Endothelial cell of umbilical vein (primary cell): ENCODE results near the gene CDC25A. TPM values are rescaled to one million over a fixed set of nuclear protein-coding genes. Genes with fewer than 3 reads are reported as not detected.

Experiments
- BruUV-seq: library from RNA; stranded (reverse); fragments of 400-500 nt; replicated peaks from 2 replicates; lab custom pipeline; 2021; lab: Mats Ljungman, UMichigan
- CTCF ChIA-PET: fragments of 300-600, 350-600 bp; sonication (Branson Sonifier 250); formaldehyde crosslinking; loops from one replicate; lab custom pipeline; 2021; ENCODE audit warnings: antibody characterized with exemption, inconsistent platforms; lab: Charles Lee
- POLR2A ChIA-PET: fragments of 300-600, 350-600 bp; sonication (Branson Sonifier 250); formaldehyde crosslinking; loops from one replicate; lab custom pipeline; 2021; ENCODE audit warnings: antibody characterized with exemption, inconsistent platforms; lab: Charles Lee
- DNase-seq: peaks from one replicate; pipeline ENCODE4 v3.0.0-alpha.2; 2011; ENCODE audit warnings: low read depth, low spot score
- FAIRE-seq: peaks from 2 replicates; lab custom pipeline; 2011; peaks lifted over from hg19 to GRCh38; lab: Jason Lieb, UNC
- H2AFZ ChIP-seq: 2 replicates; pipeline ENCODE4 v1.6.0; 2012; ENCODE audit warnings: low read depth, low read length, control low read depth, inconsistent platforms
- H3K27ac ChIP-seq: 2 replicates; pipeline ENCODE4 v1.5.1; 2011; ENCODE audit warnings: low read depth, mild to moderate bottlenecking, control low read depth, low read length, moderate library complexity; ENCODE audit not compliant: insufficient read depth
- H3K27me3 ChIP-seq, 2 experiments: 2 replicates each; pipeline versions ENCODE4 v1.6.0 to v1.6.1; 2011; ENCODE audit warnings: low read length in 2 of 2, mixed read lengths in 1 of 2; ENCODE audit not compliant: control insufficient read depth in 2 of 2, insufficient read depth in 2 of 2
- H3K36me3 ChIP-seq, 2 experiments: 2 replicates in 1 of 2; 3 replicates in 1 of 2; pipeline ENCODE4 v1.5.1; 2011; ENCODE audit warnings: low read length in 2 of 2, mild to moderate bottlenecking in 1 of 2, moderate library complexity in 1 of 2; ENCODE audit not compliant: control insufficient read depth in 2 of 2, insufficient read depth in 2 of 2; ENCODE audit errors: extremely low read depth in 1 of 2
- H3K4me1 ChIP-seq: 3 replicates; pipeline ENCODE4 v1.5.1; 2011; ENCODE audit warnings: mild to moderate bottlenecking, low read length; ENCODE audit not compliant: control insufficient read depth, insufficient read depth; ENCODE audit errors: extremely low read depth
- H3K4me2 ChIP-seq: 2 replicates; pipeline ENCODE4 v1.6.1; 2011; ENCODE audit warnings: low read length, control low read depth, mixed read lengths; ENCODE audit not compliant: insufficient read depth
- H3K4me3 ChIP-seq, 3 experiments: fragments of 200-600 bp in 1 of 3; sonication (generic), shearing (Covaris generic) in 1 of 3; replicated peaks in 1 of 3; 2 replicates each; pipeline ENCODE4 v1.5.1; 2011 to 2016; ENCODE audit warnings: control low read depth in 3 of 3, low read length in 3 of 3, mild to moderate bottlenecking in 2 of 3, inconsistent platforms in 1 of 3, low read depth in 1 of 3, moderate library complexity in 1 of 3; ENCODE audit not compliant: insufficient read depth in 1 of 3
- H3K79me2 ChIP-seq: 2 replicates; pipeline ENCODE4 v1.6.0; 2012; ENCODE audit warnings: low read length, inconsistent platforms; ENCODE audit not compliant: control insufficient read depth, insufficient read depth
- H3K9ac ChIP-seq: replicated peaks from 2 replicates; pipeline ENCODE3; 2011; ENCODE audit warnings: low read length, control low read depth; ENCODE audit not compliant: insufficient read depth; ENCODE audit errors: extremely low read depth
- H3K9me1 ChIP-seq: replicated peaks from 3 replicates; pipeline ENCODE4 v1.6.0; 2011; ENCODE audit warnings: mild to moderate bottlenecking, low read length; ENCODE audit not compliant: control insufficient read depth, insufficient read depth; ENCODE audit errors: extremely low read depth
- H3K9me3 ChIP-seq: replicated peaks from 2 replicates; pipeline ENCODE4 v1.5.1; 2012; ENCODE audit warnings: low read length, inconsistent platforms; ENCODE audit not compliant: control insufficient read depth, insufficient read depth
- H4K20me1 ChIP-seq: replicated peaks from 2 replicates; pipeline ENCODE3; 2011; ENCODE audit warnings: mild to moderate bottlenecking, low read length; ENCODE audit not compliant: control insufficient read depth, insufficient read depth; ENCODE audit errors: extremely low read depth
- EZH2 ChIP-seq: IDR thresholded peaks from 2 replicates; pipeline ENCODE4 v1.6.1; 2012; ENCODE audit warnings: borderline replicate concordance, low read depth, mild to moderate bottlenecking, moderate library complexity, low read length, inconsistent platforms; ENCODE audit not compliant: severe bottlenecking
- FOS ChIP-seq: IDR thresholded peaks from 2 replicates; pipeline ENCODE4 v1.6.1; 2011; ENCODE audit warnings: mild to moderate bottlenecking, low read length, moderate library complexity, borderline replicate concordance; ENCODE audit not compliant: insufficient read depth
- MYC ChIP-seq: IDR thresholded peaks from one replicate; pipeline ENCODE4 v1.6.1; 2011; ENCODE audit warnings: mild to moderate bottlenecking, low read depth, low read length
- POLR2AphosphoS5 ChIP-seq: IDR thresholded peaks from 2 replicates; pipeline ENCODE4 v1.6.1; 2012; ENCODE audit warnings: low read depth, mild to moderate bottlenecking, control low read depth, low read length, moderate library complexity; ENCODE audit not compliant: insufficient read depth
- dilution Hi-C: fragments of 300-500 bp; cut with MboI; formaldehyde crosslinking; loops from one replicate; pipeline ENCODE4 v1.15.0; 2019; ENCODE audit warnings: low sequenced_read_pairs; ENCODE audit not compliant: extremely low pct_ligation_motif_present
- intact Hi-C: fragments of 100-400 bp; cut with micrococcal nuclease; formaldehyde crosslinking; loops from one replicate; pipeline ENCODE4 v1.10.0; 2022
- polyA plus RNA-seq, 4 experiments: library from polyadenylated mRNA; depleted of rRNA in 3 of 4; stranded (reverse) in 3 of 4; unstranded in 1 of 4; fragments of >200 nt; gene quantifications; 2 replicates each; pipeline versions ENCODE4 v1.2.1 to v1.2.3, GENCODE V29; 2011 to 2012; ENCODE audit warnings: missing spikeins in 1 of 4
- total RNA-seq: library from RNA; stranded (reverse); gene quantifications from 2 replicates; pipeline ENCODE4 v1.2.3, GENCODE V29; 2021
- TF ChIP-seq, protein P1 (sequence below): IDR thresholded peaks from 2 replicates; pipeline ENCODE4 v1.6.1; 2011; ENCODE audit not compliant: insufficient read depth, insufficient read length
- TF ChIP-seq, protein P2 (sequence below), 2 donors: IDR thresholded peaks; 1 replicate in 1 of 2; 2 replicates in 1 of 2; pipeline ENCODE4 v1.5.1; 2011; ENCODE audit warnings: low read length in 2 of 2, mild to moderate bottlenecking in 2 of 2, moderate library complexity in 2 of 2, control low read depth in 1 of 2, inconsistent platforms in 1 of 2, low read depth in 1 of 2; ENCODE audit not compliant: insufficient read depth in 1 of 2; ENCODE audit errors: extremely low read depth in 1 of 2

The CDC25A gene
- total and polyA plus RNA-seq, 2 donors (not counting 3 experiments of a cell fraction or from before 2014, with no cell fraction given): 5.5 to 18.4 TPM

DNA sequence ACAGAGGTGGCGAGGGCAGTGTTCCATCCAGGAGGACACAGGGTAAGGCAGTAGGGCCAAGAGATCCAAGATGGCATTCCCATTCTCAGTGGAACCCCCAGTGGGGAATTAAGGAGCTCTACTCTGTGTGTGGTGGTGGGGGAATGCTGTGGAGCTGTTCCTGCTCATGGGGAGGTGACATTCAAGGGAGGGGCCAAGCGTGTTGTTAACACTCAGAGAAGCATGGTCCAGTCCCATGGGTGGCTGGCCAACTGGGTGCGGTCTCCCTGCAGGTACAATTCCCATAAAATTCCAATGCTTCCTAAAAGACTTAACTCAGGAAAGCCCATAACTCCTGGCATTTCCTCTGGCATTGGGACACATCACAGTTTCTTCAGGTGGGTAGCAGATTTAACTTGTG, 37.4 kb upstream of the CDC25A start:
- BruUV-seq: no TSS peak
- H3K4me2 ChIP-seq: no peak overlapping the region
- peaks cover 0 to 1% of the 10 kb centered on the region in 2 experiments for H3K27me3 ChIP-seq
- TF ChIP-seq EZH2 (no peak), MYC (no peak), FOS (no peak), POLR2AphosphoS5 (no peak)
- TF ChIP-seq, protein P1, sequence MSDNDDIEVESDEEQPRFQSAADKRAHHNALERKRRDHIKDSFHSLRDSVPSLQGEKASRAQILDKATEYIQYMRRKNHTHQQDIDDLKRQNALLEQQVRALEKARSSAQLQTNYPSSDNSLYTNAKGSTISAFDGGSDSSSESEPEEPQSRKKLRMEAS: no peak
- TF ChIP-seq, protein P2, sequence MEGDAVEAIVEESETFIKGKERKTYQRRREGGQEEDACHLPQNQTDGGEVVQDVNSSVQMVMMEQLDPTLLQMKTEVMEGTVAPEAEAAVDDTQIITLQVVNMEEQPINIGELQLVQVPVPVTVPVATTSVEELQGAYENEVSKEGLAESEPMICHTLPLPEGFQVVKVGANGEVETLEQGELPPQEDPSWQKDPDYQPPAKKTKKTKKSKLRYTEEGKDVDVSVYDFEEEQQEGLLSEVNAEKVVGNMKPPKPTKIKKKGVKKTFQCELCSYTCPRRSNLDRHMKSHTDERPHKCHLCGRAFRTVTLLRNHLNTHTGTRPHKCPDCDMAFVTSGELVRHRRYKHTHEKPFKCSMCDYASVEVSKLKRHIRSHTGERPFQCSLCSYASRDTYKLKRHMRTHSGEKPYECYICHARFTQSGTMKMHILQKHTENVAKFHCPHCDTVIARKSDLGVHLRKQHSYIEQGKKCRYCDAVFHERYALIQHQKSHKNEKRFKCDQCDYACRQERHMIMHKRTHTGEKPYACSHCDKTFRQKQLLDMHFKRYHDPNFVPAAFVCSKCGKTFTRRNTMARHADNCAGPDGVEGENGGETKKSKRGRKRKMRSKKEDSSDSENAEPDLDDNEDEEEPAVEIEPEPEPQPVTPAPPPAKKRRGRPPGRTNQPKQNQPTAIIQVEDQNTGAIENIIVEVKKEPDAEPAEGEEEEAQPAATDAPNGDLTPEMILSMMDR (IDR thresholded peaks at IDR 0.05; ENCODE audit: extremely low read depth in 1 of 2, insufficient read depth in 1 of 2, low read depth in 1 of 2, low read length in 2 of 2): no peak
- H3K9ac ChIP-seq: no peak overlapping the region
- no peaks in the 10 kb centered on the region for H3K36me3 ChIP-seq
- H3K9me3 ChIP-seq: no peaks in the 10 kb centered on the region
- no peaks in the 10 kb centered on the region for H3K4me1 ChIP-seq
- H3K4me3 ChIP-seq: no peak overlapping the region
- CTCF ChIA-PET: interaction anchor here (0.9 to 16.0 kb wide), 3 partner anchors 15 to 211 kb away, joined by 3 to 296 read pairs (median 3); partner anchors contain the start of gene ZNF589
- no peaks in the 10 kb centered on the region for H4K20me1 ChIP-seq
- H2AFZ ChIP-seq: no peak overlapping the region
- POLR2A ChIA-PET: no interaction called here
- no peak overlapping the region for H3K27ac ChIP-seq
- intact Hi-C loops: no loop called here
- no peaks in the 10 kb centered on the region for H3K9me1 ChIP-seq
- no peak for DNase-seq
- no peak for FAIRE-seq
- dilution Hi-C loops: no loop called here
- no peaks in the 10 kb centered on the region for H3K79me2 ChIP-seq
